ENCODE results near the gene RPA1.

The RPA1 gene

GRCh38 chr17:1941272-1942065 is 111.7 kb downstream of the RPA1 start:
- no peak for DNase-seq (ENCODE audit: low read depth in 2 of 2)

- no peak for DNase-seq (ENCODE audit: low read depth in 2 of 2)
Measured at GRCh38 chr17:1942066-1942365, 112.2 kb downstream of the RPA1 start.

- no peak for DNase-seq (ENCODE audit: low read depth in 2 of 2)
Measured at GRCh38 chr17:1942666-1943435, 113.0 kb downstream of the RPA1 start.

GRCh38 chr17:1943436-1943831 is 113.6 kb downstream of the RPA1 start:
- DNase-seq (ENCODE audit: low read depth in 2 of 2) = no peak

- no peak for DNase-seq (ENCODE audit: low read depth in 2 of 2)
Measured at GRCh38 chr17:1945621-1946020, 115.8 kb downstream of the RPA1 start.

GRCh38 chr17:1946021-1946932 is 116.5 kb downstream of the RPA1 start:
- no peak for DNase-seq (ENCODE audit: low read depth in 2 of 2)

- DNase-seq (ENCODE audit: low read depth in 2 of 2) = no peak
Measured at GRCh38 chr17:1947229-1947742, 117.5 kb downstream of the RPA1 start.

- no peak for DNase-seq (ENCODE audit: low read depth in 2 of 2)
Measured at GRCh38 chr17:1947743-1948516, 118.1 kb downstream of the RPA1 start.

- DNase-seq (ENCODE audit: low read depth in 2 of 2) = no peak
Measured at GRCh38 chr17:1948517-1948825, 118.7 kb downstream of the RPA1 start.
